Measurements from ENCODE around the gene FABP3.
A peak's percentile ranks its signal among the peaks of the same experiment; 100 is the strongest.
"Not testable (repeated sequence)": the region's sequence is repeated elsewhere in the genome, so short reads cannot be mapped to it uniquely, and the experiment has no call there.

The FABP3 gene

DNA sequence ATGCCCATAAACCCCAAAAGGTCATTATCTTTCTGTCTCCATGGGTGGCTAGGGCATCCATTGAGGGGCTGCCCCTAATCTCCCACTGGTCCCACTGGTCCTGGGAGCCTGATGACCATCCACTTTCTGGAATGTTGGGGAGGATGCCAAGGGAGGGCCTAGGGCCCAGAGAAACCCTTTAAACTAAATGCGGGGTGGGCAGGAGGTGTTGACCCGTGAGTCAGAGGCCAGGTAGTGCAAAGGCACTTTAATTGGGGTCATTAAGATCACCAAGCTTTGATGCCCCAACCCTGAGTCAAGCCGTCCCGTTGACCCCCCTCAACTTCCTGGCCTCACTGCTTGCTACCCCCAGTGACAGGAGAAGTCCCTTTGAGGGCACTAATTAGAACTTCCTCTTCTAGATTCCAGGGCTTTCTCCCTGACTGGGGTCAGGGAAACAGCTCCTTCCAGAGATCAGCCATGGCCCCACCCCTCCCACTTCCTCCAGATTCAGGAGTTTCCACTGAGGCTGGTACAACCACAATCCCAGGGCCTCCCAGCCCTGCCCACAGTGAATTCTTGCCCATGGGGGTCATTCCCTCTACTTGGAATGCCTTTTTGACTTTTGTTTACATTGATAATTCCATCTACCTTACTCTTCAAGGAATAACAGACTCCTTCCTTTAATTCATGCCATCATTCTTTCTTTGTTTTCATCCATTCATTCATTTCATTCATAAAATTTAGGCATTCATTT lies 24.7 kb upstream of the FABP3 start:
- DNase-seq, result no peak

DNA sequence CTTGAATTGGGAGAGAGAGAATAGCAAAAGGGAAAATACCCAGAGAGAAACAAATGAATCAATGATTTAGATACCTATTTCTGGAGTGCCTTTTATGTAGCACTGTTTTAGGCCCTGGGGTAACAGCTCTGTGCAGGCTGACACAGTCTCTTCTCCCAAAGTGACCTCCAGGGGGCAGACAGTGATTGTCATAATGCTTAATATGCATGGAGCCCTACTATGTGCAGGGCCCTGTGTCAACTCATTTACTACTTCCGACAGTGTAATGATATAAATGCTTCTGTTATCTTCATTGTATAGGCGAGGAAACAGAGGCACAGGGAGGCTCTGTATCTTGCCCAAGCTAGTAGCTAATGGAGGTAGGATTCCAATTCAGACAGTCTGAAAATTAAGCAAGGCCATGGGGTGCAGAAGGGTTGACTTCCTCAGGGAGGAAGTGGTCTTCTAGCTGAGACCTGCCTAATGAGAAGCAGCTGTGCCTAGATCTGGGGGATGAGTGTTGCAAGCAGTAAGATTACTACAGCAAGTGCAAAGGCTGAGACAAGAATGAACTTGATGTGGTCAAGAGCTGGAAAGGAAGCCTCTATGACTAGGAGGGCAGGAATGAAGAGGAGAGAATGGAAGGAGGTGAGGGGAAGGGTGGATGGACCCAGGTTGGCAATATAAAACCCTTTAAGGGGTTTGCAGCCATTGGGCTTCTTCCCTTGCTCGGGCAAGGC lies 23.9 kb upstream of the FABP3 start:
- peak; percentile 70 for DNase-seq

DNA sequence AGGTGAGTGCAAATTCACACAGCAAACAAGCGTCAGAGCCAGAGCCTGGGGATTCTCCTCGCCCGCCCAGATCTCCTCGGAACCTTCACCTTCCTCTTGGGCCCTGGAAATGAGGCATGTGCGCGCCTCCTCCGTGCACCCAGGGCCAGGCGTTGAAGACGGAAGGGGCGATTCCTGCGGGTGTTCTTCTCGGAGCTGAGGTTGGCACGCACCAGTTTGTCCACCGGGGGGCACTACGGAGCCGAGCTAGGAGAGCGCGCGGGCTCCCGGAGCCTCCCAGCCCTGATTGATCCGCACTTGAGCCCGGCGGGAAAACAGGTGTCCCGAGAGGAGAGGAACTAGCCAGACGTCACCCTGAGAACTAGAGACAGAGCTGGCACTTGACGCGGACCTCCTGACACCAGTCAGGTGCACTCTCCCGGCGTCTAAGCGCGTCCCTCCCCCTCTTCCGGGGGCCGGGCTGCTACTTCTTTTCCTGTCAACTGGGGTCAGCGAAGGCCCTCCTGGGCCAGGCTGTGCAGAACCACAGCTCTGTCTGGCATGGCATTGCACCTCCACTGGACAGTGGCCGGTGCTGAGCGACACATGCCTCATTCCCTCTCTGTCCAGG lies 21.8 kb upstream of the FABP3 start:
- DNase-seq, result peak; percentile 91

DNA sequence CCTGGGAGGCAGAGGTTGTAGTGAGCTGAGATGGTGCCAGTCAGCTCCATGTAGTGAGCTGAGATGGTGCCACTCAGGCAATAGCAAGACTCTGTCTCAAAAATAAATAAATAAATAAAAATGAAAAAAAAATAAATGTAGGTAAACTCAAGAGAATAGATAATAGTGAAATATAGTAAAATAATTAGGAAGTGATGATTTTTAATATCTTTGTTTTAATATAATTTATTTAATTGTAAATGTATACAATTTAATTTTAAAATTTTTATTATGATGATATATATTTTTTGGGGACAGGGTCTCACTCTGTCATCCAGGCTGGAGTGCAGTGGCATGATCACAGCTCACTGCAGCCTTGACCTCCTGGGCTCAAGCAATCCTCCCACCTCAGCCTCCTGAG lies 20.6 kb upstream of the FABP3 start:
- no peak for DNase-seq

DNA sequence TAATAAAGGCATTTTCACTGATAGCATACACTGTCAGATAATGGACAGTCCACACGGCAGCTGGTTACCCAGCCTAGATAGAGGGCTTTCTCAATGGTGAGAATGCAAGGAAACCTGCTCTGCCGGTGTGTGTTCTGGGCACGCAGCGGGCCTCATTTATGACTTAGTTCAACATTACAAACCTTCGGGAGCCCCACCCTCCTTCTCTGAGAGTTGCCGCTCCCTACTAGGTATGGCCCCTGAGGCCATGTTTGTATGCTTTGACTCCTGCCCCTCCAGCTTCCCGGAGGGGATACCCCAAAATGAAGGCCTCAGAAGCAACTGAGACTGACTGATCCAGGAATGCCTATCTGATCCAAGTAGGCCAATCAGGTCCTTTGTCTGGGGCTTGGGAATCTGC lies 17.2 kb upstream of the FABP3 start:
- no peak for DNase-seq

DNA sequence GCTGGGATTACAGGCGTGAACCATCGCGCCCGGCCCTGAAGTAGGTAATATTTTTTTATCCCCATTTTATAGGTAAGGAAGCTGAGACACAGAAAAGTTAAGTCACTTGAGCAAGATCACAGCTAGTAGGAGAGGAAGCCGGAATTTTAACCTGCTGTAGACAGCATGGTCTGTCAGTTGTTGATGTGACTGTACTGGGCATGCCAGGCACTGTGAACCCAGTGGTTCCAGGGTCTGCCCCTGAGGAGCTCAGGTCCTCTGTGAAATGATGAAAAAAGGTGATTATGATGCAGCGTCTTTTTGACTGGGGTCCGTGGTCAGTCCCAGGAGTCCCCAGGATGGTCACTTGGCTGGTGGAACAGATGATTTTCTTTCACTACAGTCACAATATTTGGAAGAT lies 16.7 kb upstream of the FABP3 start:
- no peak for DNase-seq

DNA sequence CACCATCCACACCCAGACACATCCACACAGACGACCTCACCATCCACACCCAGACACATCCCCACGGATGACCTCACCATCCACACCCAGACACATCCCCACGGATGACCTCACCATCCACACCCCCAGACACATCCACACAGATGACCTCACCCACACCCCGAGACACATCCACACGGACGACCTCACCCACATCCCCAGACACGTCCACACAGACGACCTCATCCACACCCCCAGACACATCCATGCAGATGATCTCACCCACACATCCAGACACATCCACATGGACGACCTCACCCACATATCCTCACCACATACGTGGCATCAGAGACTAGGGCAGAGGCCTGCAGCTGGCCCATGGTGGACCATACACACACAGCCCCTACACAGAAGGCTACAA lies 14.7 kb upstream of the FABP3 start:
- DNase-seq, result no peak

DNA sequence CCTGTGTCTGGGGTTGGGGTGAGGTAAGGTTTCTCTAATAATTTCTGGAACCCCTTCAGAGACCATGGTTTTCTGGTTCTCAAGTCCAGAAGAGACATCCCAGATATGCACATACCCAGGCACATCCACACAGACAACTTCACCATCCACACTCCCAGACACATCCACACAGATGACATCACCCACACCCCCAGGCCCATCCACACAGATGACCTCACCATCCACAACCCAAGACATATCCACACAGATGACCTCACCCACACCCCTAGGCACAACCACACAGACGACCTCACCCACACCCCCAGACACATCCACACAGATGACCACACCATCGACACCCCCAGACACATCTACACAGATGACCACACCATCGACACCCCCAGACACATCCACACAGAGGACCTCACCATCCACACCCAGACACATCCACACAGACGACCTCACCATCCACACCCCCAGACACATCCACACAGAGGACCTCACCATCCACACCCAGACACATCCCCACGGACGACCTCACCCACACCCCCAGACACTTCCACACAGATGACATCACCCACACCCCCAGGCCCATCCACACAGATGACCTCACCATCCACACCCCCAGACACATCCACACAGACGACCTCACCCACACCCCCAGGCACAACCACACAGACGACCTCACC lies 13.8 kb upstream of the FABP3 start:
- not testable (repeated sequence) for DNase-seq

DNA sequence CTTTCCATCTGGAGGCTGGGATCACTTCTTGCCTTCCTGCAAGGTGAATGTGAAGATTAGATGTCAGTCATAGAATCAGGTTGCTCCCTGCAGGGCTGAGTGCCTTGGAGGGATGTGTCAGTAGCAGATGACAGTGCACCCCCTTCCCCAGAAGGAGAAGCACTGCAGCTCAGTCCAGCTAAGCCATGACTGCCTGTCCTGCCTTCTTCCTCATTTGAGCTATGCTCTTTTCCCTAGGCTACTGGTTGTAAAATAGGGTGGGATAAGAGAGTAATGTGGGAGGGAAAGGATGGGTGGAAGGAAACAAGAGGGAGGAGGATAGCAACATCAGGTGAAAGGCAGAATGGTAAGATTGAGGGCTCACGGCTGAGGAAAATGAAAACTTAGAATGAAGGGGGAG lies 11.1 kb upstream of the FABP3 start:
- no peak for DNase-seq

DNA sequence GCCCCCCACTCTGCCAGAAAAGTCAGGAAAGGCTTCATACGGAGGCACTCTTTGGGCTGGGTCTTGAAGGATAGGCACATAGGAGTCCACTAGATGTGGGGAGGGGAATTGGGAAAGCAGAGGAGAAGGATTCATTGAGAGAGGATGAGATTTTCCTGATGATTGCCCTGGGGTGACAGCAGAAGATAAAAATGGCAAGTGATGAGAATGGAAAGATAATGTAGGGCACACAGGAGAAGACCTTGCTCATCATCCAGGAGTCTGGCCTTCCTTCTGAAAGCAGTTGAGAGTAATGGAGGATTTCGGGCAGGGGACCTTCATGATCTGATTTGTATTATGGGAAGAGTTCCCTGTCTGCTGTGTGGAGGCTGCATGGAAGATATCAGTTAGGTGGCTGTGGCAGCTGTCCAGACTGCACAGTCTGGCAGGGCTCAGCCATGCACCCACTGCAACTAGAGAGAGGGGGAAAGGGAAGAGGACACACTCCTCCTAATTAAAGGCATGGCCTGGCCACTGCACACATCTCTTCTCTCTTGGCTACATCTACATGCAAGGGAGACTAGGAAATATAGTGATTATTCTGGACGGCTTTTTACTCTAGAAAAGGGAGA lies 9.6 kb upstream of the FABP3 start:
- DNase-seq, result no peak

DNA sequence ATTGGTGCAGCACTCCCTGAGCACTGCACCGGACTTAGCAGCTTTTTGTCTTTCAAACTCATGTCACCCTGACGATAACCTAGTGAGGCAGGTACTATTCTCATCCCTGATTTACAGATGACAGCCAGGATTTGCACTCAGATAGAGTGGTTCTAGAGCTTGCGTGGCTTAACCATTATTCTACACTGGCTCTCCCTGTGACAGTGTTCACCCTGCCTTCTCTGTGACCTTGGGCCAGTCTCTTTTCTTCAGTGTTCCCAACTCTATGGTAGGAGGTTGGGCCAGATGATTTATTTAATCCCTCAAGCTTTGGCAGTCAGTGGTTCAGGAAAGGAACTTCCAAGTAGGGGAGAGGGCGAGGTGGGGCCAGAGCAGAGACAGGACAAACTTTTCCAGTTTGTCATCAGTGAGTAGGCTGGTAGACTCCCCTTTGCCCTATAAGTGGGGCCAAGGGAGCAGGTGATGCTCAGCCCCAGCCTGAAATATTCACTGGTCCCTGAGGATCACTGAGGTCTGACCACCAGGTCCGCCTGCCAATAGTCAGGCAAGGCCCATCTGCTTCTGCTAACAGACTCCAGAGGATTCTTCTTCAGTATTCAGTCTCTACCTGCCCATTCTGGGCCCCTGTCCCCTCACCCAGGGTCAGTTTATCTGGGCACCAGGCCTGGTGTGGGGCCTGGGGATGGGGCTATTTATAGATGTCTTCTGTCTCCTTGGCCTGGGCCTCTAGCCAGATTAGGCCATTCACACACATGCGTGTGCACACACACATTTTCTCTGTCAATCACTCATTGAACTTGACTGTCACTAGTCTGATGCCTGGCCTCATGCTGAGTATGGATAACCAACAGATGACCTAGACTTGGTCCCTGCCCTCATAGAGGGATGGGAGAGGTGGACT lies 8.8 kb upstream of the FABP3 start:
- DNase-seq, result no peak

DNA sequence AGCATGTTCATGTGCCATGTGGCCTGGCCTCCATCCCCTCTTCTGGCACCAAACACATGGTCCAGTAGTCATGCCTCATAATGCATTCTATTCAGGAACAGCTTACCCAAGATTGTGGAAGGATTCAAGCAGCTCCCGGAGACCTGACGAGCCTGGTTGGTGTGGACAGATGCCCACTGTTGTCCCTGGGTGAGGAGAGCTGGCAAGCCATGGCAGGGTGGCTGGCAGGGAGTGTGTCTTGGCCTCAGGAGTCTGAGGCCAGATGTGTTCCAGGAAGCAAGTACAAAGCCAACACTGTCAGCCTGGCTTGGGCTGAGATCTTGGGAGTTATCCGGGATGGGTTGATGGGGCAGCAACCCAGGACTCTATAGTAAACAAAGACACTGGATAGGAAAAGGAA lies 7.3 kb upstream of the FABP3 start:
- DNase-seq, result no peak

DNA sequence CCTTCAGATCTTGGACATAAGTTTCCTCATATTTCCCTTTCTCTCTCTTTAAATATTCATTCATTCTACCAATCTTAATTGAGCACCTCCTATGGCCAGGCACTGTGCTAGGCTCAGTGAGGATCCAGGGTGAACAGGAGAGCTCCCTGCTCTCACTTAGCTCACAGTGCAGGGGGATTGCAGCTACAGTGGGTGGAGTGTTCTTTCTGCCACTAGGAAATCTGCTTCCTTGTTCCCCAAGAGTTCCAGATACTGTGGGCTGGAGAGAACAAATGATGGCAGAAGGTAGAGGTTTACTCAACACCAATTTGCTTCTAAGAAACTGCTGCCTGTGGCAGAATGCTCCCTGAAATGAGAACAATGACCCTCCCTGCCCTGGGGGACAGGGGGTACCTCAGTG lies 5.1 kb upstream of the FABP3 start:
- DNase-seq, result no peak

DNA sequence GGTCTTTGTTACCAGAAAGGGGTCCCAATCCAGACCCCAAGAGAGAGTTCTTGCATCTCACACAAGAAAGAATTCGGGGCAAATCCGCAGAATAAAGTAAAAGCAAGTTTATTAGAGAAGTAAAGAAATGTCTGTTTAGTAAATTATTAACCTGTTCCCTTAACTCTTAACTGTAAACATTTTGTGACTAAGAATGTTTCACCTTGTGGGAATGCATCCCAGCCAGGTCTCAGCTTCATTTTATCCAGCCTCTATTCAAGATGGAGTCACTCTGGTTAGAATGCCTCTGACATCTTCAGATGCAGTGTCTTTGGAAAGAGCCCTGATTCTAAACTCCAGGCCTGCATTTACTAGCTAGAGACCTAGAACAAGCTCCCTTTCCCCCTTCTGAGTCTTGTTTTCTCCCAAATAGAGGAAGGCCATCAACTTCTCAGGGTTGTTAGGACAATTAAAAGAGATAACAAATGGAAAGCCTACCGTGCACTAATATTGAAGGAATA lies 4.5 kb upstream of the FABP3 start:
- DNase-seq, result no peak

DNA sequence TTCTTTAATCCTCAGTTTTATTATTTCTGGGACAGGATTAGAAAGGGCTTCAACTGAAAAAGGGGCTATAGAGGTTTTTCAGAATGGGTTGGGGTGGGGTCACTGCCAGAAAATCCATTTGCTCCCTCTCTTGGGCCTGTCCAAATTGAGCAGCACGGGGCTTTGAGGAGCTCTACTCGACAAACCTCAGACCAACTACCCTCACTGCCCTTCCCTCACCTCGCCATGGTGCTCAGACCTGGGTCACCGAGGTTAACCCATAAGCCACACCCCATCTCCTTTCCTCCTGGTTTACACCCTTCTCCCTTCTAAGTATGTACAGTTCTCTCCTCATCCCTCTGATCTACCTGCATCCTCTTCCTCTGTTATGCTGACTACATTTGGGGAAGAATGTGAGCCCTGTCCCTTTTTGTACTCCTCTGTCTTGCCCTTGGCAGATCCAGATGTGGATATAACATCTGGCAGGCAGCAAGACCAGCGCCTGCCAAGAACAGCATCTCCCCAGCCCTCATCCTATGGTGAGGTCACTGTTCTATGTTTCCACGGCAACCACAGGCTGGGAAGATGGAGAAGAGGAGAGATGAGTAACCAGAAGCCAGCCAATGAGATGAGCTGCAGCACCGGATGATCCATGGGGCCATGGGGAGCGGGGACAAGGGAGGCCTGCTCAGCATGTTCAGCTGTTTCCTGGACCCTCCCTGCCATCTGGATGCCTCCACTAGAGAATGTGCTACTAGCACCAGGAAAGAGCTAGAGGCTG lies 3.7 kb upstream of the FABP3 start:
- DNase-seq, result no peak

DNA sequence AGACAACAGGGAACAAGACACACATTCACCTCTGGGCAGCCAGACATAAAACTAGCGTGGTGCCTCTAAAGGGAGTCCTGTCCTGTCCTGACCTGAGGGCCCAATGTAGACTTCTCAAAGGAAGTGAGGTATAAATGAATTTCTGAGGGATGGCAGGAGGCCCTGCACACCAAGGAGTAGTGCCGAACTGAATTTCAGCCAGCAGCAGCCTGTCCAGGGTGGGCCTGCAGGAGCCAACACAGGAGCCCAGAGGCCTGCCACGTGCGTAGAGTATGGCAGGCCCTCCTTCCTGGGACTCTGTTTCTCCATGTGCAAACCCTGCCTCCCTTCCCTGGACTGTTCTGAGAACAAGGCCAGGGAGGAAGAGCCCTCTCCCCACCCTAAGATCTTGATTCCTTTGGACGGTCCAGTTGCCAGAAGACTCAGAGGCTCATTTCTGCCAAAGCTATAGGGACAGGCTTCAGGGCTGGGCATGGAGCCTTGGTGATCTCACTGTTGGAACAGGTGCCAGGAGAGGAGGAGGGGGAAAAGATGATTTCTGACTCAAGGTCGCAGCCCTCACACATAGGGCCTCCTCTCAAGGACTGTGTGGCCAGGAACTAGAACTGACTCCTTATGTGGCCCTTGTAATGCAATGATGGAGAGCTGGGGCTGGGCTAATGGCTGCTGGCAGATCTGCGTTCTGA lies 1.8 kb upstream of the FABP3 start:
- DNase-seq, result no peak

DNA sequence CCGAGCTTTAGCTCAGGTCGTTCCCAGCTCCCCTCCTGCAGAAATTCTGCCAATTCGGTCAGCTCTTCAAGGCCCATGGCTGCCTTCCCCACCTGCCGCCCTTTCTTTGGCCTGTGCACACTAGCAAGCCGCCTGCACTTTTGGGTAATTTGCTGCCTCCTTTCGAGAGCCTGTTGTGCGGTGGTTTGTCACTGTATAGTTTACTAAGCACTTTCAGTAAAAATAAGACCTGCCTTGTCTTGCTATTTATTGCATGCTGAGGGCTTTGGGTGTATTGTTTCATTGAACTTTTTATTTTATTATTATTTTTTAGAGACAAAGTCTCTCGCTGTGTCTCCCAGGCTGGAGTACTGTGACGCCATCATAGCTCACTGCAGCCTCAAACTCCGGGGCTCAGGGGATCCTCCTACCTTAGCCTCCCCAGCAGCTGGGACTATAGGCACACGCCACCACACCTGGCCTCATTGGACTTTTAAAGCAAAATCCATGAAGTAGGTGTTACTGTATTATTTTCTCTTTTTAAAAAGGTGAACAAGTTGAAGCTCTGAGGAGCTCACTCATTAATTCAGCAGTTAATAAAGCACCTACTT lies 1.1 kb upstream of the FABP3 start:
- DNase-seq, result no peak

DNA sequence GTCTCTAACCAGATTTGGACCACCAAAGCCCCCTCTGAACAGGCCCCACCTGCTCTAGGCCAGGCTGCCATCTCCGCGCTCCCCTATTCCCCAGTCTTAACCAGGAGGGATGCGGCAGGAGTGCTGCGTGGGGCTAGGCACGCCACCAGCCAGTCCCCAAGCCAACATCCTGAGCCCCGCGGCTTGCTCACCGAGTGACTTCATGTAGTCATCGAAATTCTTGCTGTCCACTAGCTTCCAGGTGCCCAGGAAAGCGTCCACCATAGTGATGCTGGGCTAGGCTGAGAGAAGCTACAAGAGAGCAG lies 173 bp downstream of the FABP3 start:
- no peak for DNase-seq

DNA sequence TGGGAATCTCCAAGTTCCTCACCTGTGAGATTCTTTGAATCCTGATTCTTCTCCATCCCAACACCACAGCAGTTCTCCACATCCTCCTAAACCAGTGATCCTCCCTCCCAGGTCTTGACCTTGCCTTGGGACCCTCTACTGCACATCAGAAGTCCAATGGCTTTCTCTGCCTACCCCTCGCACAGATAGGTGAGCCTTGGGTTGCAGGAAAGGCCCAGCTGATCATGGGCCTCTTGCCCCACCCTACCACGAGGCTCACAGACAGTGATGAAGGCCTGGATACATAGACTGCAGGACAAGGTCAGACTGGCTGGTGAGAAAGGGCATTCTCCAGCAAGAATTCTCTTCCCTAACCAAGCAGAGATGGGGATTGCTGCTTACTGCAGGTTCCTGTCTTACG lies 825 bp downstream of the FABP3 start:
- DNase-seq, result no peak
